GM21576 (cell line): Measurements from ENCODE around the gene TNFRSF14.

Experiments used
- ATAC-seq: cut with Tn5 transposase; IDR thresholded peaks from one replicate; pipeline ENCODE4 v1.9.1; 2021; ENCODE audit warnings: mild to moderate bottlenecking, moderate library complexity; ENCODE audit not compliant: unreplicated experiment

Gene TNFRSF14

GRCh38 chr1:2556277-2556677 is at the start of gene TNFRSF14:
Gene TNFRSF14, plus strand, starts transcription at chr1:2556371. Its CDS starts 294 bp downstream, at chr1:2556665.
- ATAC-seq: peak; percentile 23

GRCh38 chr1:2506901-2507565 is 49.1 kb upstream of the TNFRSF14 start:
- no peak for ATAC-seq

- no peak for ATAC-seq
These were observed 48.4 kb upstream of the TNFRSF14 start for GRCh38 chr1:2507744-2508155.

GRCh38 chr1:2508180-2508579 is 48.0 kb upstream of the TNFRSF14 start:
- no peak for ATAC-seq

GRCh38 chr1:2508751-2509150 is 47.4 kb upstream of the TNFRSF14 start:
- no peak for ATAC-seq

- no peak for ATAC-seq
These were observed 46.6 kb upstream of the TNFRSF14 start for GRCh38 chr1:2509589-2509988.

- no peak for ATAC-seq
These were observed 45.6 kb upstream of the TNFRSF14 start for GRCh38 chr1:2510366-2511155.

- no peak for ATAC-seq
These were observed 43.2 kb upstream of the TNFRSF14 start for GRCh38 chr1:2512862-2513421.

GRCh38 chr1:2513939-2514652 is 42.1 kb upstream of the TNFRSF14 start:
- ATAC-seq: no peak

- no peak for ATAC-seq
These were observed 41.1 kb upstream of the TNFRSF14 start for GRCh38 chr1:2514863-2515762.

GRCh38 chr1:2515763-2516080 is 40.4 kb upstream of the TNFRSF14 start:
- no peak for ATAC-seq

- no peak for ATAC-seq
These were observed 40.0 kb upstream of the TNFRSF14 start for GRCh38 chr1:2516124-2516523.

- no peak for ATAC-seq
These were observed 39.2 kb upstream of the TNFRSF14 start for GRCh38 chr1:2516946-2517345.

GRCh38 chr1:2517966-2518365 is 38.2 kb upstream of the TNFRSF14 start:
- ATAC-seq: no peak

GRCh38 chr1:2518528-2518927 is 37.6 kb upstream of the TNFRSF14 start:
- ATAC-seq: no peak

- ATAC-seq: no peak
These were observed 37.0 kb upstream of the TNFRSF14 start for GRCh38 chr1:2519029-2519685.

- no peak for ATAC-seq
These were observed 36.4 kb upstream of the TNFRSF14 start for GRCh38 chr1:2519729-2520128.

- ATAC-seq: no peak
These were observed 36.0 kb upstream of the TNFRSF14 start for GRCh38 chr1:2520206-2520605.

GRCh38 chr1:2520806-2521205 is 35.4 kb upstream of the TNFRSF14 start:
- no peak for ATAC-seq

- ATAC-seq: no peak
These were observed 33.9 kb upstream of the TNFRSF14 start for GRCh38 chr1:2522230-2522629.
